ENCODE measurements around the gene ZNF521. TPM values are rescaled to one million over a fixed set of nuclear protein-coding genes. Genes with fewer than 3 reads are reported as not detected.

Gene ZNF521
- total RNA-seq, 2 donors from 2014 or later = 8.0 to 17.2 TPM

DNA sequence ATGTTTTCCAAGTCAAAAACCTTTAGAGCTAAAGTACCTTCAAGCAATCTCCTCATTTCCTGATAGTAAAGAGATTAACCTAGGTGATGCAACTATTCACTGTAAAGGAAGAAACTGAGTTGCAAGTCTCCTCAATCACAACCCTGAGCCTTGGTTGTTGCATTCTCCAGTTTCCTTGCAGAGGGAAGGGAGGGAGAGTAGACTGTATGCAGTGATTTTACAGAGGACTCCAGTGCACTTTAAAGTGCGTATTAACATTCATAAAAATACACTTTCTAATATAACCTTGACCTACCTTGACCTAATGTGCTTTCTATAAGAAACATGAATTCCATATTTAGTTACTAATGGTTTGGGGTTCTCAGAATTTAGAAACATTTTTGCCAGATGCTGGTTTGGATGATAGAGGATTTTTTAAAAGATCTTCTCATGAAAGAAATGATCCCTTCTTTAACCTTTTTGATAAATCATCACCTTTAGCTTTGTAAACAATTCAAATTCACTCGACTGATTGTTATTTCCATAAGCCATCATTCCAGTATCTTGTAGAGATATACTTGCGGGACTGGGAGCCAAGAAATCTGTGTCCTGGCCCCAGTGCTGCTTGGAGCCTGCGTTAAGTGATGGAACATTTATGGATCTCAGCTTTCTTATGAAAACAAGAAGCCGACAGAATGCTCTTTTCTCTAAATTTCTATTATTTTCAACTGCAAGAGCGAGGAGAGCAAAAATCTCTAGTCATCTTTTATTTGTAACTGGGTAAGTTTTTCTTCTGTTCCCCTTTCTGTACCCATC lies 228.3 kb downstream of the ZNF521 start:
- no peak overlapping the region for H3K4me3 ChIP-seq
- H3K27me3 ChIP-seq (replicated peaks; ENCODE audit: insufficient read depth) = no peaks in the 10 kb centered on the region
- H3K36me3 ChIP-seq = no peaks in the 10 kb centered on the region
- no peak for ATAC-seq (ENCODE audit: insufficient number of reproducible peaks, low FRiP score, low read depth)
- no peaks in the 10 kb centered on the region for H3K9me3 ChIP-seq
- no peaks in the 10 kb centered on the region for H3K4me1 ChIP-seq (ENCODE audit: control insufficient read depth in 1 of 2, low read depth in 2 of 2)
- TF ChIP-seq, protein P1, sequence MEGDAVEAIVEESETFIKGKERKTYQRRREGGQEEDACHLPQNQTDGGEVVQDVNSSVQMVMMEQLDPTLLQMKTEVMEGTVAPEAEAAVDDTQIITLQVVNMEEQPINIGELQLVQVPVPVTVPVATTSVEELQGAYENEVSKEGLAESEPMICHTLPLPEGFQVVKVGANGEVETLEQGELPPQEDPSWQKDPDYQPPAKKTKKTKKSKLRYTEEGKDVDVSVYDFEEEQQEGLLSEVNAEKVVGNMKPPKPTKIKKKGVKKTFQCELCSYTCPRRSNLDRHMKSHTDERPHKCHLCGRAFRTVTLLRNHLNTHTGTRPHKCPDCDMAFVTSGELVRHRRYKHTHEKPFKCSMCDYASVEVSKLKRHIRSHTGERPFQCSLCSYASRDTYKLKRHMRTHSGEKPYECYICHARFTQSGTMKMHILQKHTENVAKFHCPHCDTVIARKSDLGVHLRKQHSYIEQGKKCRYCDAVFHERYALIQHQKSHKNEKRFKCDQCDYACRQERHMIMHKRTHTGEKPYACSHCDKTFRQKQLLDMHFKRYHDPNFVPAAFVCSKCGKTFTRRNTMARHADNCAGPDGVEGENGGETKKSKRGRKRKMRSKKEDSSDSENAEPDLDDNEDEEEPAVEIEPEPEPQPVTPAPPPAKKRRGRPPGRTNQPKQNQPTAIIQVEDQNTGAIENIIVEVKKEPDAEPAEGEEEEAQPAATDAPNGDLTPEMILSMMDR (IDR thresholded peaks at IDR 0.05) = no peak
- DNase-seq (ENCODE audit: low spot score) = no peak
- no peak overlapping the region for H3K27ac ChIP-seq

DNA sequence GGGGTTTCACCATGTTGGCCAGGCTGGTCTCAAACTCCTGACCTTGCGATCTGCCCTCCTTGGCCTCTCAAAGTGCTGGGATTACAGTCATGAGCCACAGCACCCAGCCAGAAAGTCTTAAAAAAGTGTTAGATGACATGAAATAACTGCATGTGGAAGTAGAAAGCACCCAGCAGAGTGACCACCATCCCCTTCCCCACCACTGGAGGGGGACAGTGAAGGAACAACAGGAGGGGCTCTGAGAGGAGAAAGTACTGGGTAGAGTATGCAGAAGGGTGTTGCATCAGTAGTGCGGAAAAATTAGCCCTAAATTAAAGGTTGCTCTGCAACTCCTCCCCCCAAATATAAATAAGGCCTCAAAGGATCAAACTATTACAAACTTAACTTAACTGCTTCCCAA lies 230.5 kb downstream of the ZNF521 start:
- Histone ChIP-seq H3K9me3 (peaks cover 4% of the 10 kb centered on the region), H3K27ac (no peak overlapping the region), H3K36me3 (no peaks in the 10 kb centered on the region), H3K4me1 (ENCODE audit: control insufficient read depth in 1 of 2, low read depth in 2 of 2) (no peaks in the 10 kb centered on the region), H3K4me3 (no peak overlapping the region), H3K27me3 (replicated peaks; ENCODE audit: insufficient read depth) (no peaks in the 10 kb centered on the region)
- ATAC-seq (ENCODE audit: insufficient number of reproducible peaks, low FRiP score, low read depth) = no peak
- TF ChIP-seq, protein P1 (IDR thresholded peaks at IDR 0.05) = no peak
- DNase-seq (ENCODE audit: low spot score) = no peak

DNA sequence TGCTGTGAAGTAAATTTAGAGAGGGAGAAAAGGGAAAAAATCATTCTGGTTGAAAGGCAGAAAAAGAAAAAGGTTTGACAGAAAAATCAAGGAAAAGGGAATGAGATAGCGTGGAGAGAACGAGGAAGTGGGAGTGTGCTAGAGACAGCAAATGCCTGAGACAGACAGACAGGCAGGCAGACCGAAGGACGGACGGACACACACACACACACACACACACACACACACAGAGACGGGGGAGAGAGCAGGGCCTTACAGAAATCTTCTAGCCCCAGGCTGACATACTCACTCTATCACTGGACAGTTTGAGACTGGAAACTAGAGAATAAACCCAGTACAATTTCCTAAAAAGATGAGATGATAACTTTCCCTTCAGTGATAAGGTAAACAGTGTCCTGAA lies 238.4 kb downstream of the ZNF521 start:
- no peak for DNase-seq (ENCODE audit: low spot score)
- H3K27me3 ChIP-seq (replicated peaks; ENCODE audit: insufficient read depth) = no peaks in the 10 kb centered on the region
- H3K4me3 ChIP-seq = no peak overlapping the region
- TF ChIP-seq, protein P1 (IDR thresholded peaks at IDR 0.05) = no peak
- peaks cover 4% of the 10 kb centered on the region for H3K9me3 ChIP-seq
- H3K27ac ChIP-seq = no peak overlapping the region
- H3K36me3 ChIP-seq = no peaks in the 10 kb centered on the region
- H3K4me1 ChIP-seq (ENCODE audit: control insufficient read depth in 1 of 2, low read depth in 2 of 2) = no peaks in the 10 kb centered on the region
- no peak for ATAC-seq (ENCODE audit: insufficient number of reproducible peaks, low FRiP score, low read depth)

DNA sequence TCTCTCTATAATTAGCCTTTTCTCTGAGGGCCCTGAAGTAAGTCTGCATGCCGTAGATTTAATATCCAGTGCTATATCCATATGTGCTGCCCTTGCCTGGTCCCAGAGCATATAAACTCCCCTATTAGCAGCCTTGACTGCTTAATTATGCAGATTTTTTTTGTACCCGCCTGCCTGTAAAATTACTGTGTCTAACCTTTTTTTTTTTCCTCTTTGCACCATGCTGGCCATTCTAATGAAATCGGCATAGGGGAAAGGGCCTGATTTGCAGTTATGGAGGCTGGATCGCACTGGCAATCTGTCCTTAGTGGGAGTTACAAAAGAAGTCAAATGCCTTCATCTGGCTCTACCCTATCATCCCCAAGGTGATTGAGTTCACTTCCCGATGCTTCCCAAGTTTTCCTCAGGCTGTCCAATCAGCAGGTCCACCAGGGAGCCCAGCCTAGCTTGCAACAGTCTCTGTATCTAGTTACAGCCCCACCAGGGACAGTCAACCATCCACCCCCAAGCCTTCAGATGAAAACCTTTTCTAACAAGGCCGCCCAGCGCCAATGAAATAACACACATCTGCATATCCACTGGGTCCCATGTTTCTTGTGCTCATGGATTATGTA lies 239.0 kb downstream of the ZNF521 start:
- DNase-seq (ENCODE audit: low spot score) (no peak), ATAC-seq (ENCODE audit: insufficient number of reproducible peaks, low FRiP score, low read depth) (no peak)
- H3K4me3 ChIP-seq = no peak overlapping the region
- H3K9me3 ChIP-seq = peaks cover 3% of the 10 kb centered on the region
- H3K36me3 ChIP-seq = no peaks in the 10 kb centered on the region
- no peaks in the 10 kb centered on the region for H3K27me3 ChIP-seq (replicated peaks; ENCODE audit: insufficient read depth)
- TF ChIP-seq, protein P1 (IDR thresholded peaks at IDR 0.05) = no peak
- H3K27ac ChIP-seq = no peak overlapping the region
- no peaks in the 10 kb centered on the region for H3K4me1 ChIP-seq (ENCODE audit: control insufficient read depth in 1 of 2, low read depth in 2 of 2)

DNA sequence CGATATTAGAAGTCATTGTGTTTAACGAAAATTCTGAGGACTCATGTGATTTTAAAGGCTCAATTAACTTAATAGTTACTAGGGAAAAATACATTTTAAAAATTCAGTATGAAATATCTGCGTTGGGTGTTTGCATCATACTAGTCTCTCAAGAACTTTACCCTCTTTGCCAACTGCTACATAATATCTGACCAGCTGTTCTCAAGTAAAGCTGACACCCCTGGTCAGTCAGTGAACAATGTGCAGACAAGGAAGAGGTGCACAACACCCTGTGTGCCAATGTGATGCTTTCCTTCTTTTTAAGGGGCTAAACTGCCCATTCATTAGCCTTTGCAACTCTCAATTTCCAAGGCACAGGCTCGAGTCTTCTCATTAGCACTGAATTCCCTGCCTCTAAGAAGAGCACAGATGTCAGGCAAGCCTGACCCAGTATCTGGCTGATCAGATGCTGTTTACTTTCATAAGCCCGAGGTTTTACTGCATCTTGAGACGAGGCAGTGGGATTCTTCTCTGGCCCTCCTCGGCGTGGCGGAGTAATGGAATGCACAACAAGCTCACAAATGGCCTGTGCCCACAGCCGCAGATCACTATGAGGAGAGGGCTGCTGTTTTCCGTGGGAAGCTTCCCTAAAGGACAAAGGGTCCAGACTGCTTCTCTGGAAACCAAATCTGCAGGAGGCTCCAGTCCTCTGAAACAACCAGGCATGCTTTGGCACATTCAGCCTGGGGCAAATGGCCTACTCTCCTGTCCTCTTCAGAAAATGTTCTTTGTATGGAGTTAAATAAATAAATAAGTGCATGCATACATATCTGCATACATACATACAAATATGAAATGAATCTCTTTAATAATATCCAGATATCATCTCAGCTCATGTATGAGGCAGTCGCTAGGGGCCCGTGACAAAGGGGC lies 240.3 kb downstream of the ZNF521 start:
- Histone ChIP-seq H3K36me3 (no peaks in the 10 kb centered on the region), H3K27ac (no peak overlapping the region), H3K9me3 (no peaks in the 10 kb centered on the region), H3K4me3 (no peak overlapping the region), H3K27me3 (replicated peaks; ENCODE audit: insufficient read depth) (no peaks in the 10 kb centered on the region), H3K4me1 (ENCODE audit: control insufficient read depth in 1 of 2, low read depth in 2 of 2) (no peaks in the 10 kb centered on the region)
- no peak for ATAC-seq (ENCODE audit: insufficient number of reproducible peaks, low FRiP score, low read depth)
- no peak for DNase-seq (ENCODE audit: low spot score)
- TF ChIP-seq, protein P1 (IDR thresholded peaks at IDR 0.05) = no peak

Measured in thoracic aorta (tissue), 2 donors.